Thyroid gland (tissue), 4 donors: ENCODE data around the gene SLC35E2B.

Source experiments
- POLR2A ChIP-seq, 2 donors: fragments of 450-650 bp; IDR thresholded peaks; one replicate each; pipeline ENCODE4 v1.6.1; 2017; ENCODE audit warnings: antibody characterized with exemption in 2 of 2, mild to moderate bottlenecking in 2 of 2, moderate library complexity in 1 of 2
- TF ChIP-seq, protein P1 (sequence below), 6 experiments: fragments of 200-600 bp in 3 of 6; fragments of 450-650 bp in 3 of 6; sonication (generic) in 3 of 6; IDR thresholded peaks; one replicate each; pipeline ENCODE4 v1.5.1; 2016 to 2019; ENCODE audit warnings: antibody characterized with exemption in 6 of 6, mild to moderate bottlenecking in 2 of 6, inconsistent platforms in 1 of 6, moderate library complexity in 1 of 6

DNA sequence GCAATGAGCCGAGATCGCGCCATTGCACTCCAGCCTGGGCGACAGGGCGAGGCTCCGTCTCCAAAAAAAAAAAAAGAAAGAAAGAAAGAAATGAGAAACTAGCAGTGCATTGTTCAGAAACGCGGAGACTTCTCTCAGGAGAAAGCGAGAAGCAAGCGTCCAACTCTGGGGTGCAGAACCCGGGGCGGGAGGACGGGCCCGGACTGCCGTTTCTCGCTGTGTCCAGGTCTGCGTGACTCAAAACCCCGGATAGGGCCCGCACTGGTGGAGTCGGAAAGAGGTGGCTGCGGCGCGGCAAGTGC lies 77.7 kb downstream of the SLC35E2B start:
- TF ChIP-seq POLR2A (IDR thresholded peaks at IDR 0.05): no peak
- TF ChIP-seq, protein P1, sequence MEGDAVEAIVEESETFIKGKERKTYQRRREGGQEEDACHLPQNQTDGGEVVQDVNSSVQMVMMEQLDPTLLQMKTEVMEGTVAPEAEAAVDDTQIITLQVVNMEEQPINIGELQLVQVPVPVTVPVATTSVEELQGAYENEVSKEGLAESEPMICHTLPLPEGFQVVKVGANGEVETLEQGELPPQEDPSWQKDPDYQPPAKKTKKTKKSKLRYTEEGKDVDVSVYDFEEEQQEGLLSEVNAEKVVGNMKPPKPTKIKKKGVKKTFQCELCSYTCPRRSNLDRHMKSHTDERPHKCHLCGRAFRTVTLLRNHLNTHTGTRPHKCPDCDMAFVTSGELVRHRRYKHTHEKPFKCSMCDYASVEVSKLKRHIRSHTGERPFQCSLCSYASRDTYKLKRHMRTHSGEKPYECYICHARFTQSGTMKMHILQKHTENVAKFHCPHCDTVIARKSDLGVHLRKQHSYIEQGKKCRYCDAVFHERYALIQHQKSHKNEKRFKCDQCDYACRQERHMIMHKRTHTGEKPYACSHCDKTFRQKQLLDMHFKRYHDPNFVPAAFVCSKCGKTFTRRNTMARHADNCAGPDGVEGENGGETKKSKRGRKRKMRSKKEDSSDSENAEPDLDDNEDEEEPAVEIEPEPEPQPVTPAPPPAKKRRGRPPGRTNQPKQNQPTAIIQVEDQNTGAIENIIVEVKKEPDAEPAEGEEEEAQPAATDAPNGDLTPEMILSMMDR (IDR thresholded peaks at IDR 0.05): no peak
